HG03460 (cell line): Measurements from ENCODE around the gene IRX1.

Source experiments
- ATAC-seq: cut with Tn5 transposase; IDR thresholded peaks from one replicate; pipeline ENCODE4 v1.9.1; 2021; ENCODE audit not compliant: unreplicated experiment

IRX1 gene

DNA sequence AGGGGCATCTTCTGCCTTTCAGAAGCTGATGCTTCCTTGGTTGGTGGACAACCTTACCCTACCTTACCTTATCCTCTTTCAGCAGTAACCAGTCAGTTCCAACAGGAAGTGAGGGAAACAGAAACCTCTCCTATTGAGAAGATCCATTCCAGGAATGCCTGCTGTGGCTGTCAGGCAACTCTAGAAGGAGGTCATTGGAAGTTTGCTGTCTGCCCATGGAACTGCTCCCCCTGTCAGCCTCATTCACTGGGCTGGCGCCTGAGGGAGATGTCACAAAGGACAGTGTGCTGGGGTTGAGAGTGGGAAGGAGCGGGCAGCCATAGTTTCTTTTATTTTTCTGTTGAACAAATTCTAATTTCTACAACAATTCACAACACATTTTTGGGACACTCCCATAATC lies 54.7 kb downstream of the IRX1 start:
- ATAC-seq, result no peak

DNA sequence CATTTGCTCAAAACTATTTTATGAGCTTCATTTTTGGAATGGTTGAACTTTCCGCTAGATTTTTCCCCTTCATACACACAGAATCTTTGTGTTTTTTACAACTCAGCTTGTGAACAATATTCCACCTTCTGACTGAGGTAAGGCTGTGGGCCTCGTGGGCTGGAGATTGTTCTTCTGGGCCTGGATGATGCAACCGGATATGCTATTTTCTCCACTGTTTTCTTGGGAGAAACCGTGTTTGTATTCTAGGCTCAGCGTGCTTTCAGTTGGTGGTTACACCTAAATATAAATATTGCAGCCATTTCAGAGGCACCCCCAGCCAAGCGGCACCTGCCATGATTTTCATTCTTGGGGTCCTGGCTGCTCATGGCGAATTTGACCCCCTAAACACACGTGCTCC lies 55.2 kb downstream of the IRX1 start:
- ATAC-seq, result no peak
